ENCODE measurements around the gene CFAP92.

Gene CFAP92

DNA sequence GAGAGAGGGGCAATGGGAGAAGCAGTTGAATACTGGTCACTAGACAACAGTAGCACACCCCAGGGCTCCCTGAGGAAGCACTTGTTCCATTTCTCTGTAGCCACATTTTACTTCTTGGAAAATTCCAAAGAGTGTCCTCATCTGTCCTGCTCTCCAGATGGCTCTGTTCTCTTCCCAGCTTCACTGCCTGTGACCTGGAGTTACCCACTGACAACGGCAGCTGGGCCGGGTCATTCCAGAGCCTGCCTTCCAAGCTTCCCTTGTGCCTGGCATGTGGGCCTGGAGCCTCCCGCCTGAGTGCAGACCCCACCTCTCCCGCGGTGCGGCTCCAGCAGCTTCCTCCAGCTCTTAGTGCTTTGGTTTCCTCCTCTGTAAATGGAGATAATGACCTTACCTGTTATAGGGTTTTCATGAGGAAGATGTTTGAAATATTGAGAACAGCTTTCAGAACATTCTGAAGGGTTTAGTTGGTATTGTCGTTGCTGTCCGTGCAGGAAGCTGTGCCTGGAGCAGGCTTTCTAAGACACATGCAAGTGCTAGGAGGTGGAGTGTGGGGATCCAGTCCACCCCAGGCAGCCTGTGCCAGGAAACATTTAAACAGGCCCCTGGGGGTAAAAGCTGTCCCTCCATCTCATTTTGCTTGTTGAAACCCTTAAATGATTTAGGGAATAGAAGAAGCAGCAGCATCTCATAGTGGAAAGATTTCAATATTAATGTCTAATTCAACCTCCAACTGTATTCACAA is 32.0 kb upstream of the CFAP92 start:
- no peak for DNase-seq

DNA sequence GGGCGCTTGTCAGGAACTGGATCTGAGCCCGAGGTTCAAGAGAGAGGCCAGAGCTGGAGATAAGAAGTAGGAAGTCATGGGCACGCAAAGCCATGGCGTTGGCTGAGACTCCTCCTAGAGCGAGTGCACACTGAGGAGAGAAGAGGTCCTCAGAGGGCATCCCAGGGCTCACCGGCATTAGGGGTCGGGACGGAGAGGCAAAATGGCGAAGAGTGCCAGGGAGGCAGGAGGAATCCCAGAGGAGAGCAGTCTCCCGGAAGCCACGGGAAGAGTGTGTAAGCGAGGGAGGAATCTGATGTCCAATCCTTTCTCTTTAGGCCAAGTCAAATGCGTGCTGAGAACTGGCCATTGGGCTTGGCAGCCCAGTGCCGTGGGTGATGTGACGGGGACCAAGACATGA is 31.2 kb upstream of the CFAP92 start:
- no peak for DNase-seq

- no peak for DNase-seq
Observed at GRCh38 chr3:129023909-129024308, 30.0 kb upstream of the CFAP92 start.

DNA sequence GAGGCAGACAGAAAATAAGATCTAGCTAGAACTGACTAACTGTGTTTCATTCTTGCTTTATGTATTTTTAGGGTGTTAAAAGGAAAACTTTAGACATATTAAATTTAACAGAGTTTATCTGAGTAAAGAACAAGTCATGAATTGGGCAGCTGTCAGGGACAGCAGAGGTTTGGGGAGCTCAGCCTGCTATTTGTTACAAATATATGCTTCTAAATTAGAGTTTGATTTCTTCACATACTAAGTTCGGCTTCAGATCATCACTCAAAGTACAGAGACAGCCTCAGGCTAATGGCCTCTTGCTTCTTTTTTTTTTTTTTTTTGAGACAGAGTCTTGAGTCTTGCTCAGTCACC is 29.1 kb upstream of the CFAP92 start:
- DNase-seq: no peak

GRCh38 chr3:129022114-129023007 is 28.5 kb upstream of the CFAP92 start:
- no peak for DNase-seq

DNA sequence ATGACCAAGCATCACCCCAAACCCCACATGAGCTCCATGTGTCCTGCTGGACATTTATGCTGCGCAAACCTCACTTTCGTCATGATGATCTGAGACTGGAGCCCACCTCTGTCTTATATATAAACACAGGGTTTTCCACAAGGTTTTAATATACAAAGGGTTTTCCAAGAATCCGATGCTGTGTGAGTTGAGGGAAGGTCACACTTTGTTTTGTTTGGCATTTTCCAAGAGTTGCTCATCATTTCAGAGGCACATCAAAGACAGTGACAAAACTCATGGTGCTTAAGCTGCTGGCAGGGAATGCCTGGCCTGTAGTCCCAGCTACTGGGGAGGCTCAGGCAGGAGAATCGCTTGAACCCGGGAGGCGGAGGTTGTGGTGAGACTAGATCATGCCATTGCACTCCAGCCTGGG is 27.3 kb upstream of the CFAP92 start:
- DNase-seq: no peak

DNA sequence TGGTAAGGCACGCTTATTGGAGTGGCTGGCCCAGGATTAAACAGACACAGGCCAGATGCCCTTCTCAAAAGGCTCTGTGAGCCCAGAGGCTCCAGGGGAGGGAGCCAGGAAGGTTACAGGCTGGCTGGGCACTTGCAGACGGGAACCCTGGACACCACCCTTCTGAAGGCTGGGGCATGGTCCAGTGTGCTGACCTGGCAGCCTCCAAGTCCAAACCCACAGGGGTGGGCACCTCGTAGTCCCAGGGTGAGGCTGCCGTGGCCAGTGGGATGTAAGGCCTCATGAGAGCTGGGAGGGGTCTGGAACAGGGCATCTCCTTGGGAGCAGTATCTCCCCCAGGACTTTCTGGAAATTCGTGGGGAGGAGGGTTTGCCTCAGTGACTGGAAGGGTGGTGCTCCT is 26.8 kb upstream of the CFAP92 start:
- no peak for DNase-seq

GRCh38 chr3:129019266-129019665 is 25.4 kb upstream of the CFAP92 start:
- no peak for DNase-seq

DNA sequence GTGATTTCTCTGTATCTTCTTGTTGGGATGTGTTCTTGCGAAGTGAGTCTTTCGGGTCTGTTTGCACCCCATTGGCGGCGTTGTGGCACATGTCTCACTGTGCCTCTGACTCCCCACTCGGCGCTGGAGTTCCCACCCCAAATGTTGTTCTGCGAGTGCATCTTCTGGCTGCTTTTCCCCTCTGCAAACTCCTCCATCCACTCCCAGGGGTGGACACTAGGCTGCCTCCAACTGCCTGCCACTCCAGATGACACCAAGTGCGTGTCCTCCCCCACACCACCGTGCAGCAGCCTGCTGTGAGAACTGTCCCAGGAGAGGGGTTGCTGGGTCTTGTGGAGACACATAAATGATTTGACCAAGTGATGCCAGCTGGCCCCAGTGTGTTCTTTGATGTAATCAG is 24.9 kb upstream of the CFAP92 start:
- DNase-seq: no peak

- DNase-seq: no peak
Observed at GRCh38 chr3:129018271-129018670, 24.4 kb upstream of the CFAP92 start.

DNA sequence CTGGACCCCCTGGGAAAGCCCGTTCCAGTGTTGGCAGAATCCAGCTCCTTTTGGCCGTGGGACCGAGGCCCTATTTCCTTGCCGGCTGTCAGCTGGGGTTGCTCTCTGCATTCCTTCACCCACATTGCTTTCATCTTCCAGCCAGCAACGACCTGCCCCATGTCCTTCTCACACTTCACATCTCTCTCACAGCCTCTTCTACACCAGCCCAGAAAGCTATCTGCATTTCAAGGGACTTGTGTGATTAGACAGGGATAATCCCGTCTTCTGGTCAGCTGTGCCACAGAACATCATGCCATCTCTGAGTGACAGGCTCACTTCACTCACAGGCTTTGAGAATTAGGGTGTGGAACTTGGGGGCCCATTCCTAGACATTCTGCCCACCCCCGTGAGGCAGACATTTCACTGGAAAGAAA is 23.6 kb upstream of the CFAP92 start:
- DNase-seq: no peak

- peak; percentile 15 for DNase-seq
Observed at GRCh38 chr3:129016720-129017483, 23.0 kb upstream of the CFAP92 start.

DNA sequence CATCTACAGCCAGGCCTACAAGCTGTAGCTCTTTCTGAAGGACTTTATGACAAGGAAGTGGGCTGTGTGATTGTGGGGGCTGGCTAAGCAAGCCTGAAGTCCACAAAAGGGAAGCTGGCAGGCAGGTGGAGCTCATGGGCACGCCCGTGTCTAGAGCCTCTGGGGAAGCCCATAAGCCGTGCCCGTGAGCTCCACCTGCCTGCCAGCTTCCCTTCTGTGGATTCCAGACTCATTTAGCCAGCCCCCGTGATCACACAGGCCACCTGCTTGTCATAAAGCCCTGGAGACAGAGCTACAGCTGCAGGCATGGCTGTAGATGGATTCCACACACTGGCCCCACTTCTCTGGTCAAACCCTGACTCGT is 22.5 kb upstream of the CFAP92 start:
- peak; percentile 80 for DNase-seq

GRCh38 chr3:129015388-129016105 is 21.7 kb upstream of the CFAP92 start:
- DNase-seq: peak; percentile 73

DNA sequence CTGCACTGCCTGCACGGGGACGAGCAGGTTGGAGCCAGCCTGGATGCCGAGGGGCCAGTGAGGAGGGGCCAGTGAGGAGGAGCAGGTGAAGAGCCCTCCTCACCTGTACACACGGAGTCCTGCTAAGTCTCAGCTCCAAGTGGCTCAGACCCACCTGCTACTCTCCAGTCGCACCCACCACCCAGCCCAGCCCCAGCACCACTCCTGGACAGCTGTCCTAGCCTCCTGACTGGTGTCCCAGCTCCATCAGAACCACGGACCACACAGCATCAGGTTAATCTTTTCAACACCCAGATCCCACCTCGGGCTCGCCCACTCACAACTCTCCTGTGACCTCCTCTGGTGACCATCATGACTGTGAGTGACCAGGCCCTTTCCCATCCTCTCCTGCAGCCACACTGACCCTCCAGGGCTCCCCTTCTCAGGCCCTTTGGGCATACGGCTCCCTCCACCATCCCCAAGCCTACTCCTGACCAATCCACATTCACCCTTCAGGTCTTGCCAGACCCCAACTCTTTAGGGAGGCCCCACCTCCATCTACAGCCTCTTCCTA is 21.0 kb upstream of the CFAP92 start:
- no peak for DNase-seq

GRCh38 chr3:129014148-129014547 is 20.3 kb upstream of the CFAP92 start:
- DNase-seq: no peak

- DNase-seq: no peak
Observed at GRCh38 chr3:129013491-129013891, 19.6 kb upstream of the CFAP92 start.

GRCh38 chr3:129010310-129010956 is 16.6 kb upstream of the CFAP92 start:
- DNase-seq: no peak

DNA sequence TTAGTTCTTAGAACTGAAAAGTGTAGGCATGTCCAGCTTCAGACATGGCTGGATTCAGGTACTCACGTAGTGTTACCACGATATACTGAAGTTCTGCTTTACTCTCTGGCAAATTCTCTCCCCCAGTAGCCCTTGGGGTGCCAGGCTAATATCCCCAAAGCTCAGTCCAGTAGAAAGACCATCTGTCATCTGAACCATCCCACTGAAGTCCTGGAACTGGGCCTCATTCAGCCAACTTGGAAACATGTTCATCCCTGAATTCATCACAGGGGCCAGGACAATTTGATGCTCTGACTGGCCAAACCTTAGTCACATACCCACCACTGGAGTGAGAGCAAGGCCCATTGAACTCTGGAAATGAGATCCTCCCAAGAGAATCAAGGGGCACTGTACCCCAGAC is 15.4 kb upstream of the CFAP92 start:
- DNase-seq: no peak

DNA sequence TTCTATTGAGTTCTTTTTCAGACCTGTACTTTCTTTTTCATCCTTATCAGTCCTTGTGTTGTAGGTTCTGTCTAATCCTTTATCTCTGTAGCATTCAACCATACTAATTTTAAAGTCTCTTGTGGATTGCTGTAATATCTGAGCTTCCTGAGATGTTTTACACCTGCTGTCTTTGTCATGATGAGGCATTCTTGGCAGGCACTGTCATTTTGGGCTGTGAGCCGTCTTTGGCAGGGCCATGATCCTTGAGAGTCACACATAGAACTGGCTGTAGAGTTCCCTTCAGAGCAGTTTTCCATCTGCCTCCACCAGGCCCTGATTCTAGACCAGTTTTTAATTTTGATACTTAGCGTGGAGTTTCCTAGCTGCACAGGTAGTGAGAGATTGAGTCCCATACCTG is 13.9 kb upstream of the CFAP92 start:
- no peak for DNase-seq

GRCh38 chr3:129006864-129007263 is 13.0 kb upstream of the CFAP92 start:
- no peak for DNase-seq

All from CD4-positive, alpha-beta T cell treated with Interleukin-17A for 4 hours (primary cell).